Left colon (tissue), 2 donors: ENCODE measurements around the gene BANP. TPM values are rescaled to one million over a fixed set of nuclear protein-coding genes. Genes with fewer than 3 reads are reported as not detected.
"Not testable (repeated sequence)": the region's sequence is repeated elsewhere in the genome, so short reads cannot be mapped to it uniquely, and the experiment has no call there.

ENCODE experiments used
- ATAC-seq: fragments of 200-7000 bp; cut with Tn5 transposase; one replicate; pipeline ENCODE4 v1.9.1; 2020; ENCODE audit warnings: mild to moderate bottlenecking, moderate library complexity
- DNase-seq, 2 donors: peaks; one replicate each; pipeline ENCODE4 v3.0.0-alpha.2; 2020
- intact Hi-C, 2 donors: fragments of 100-400 bp; cut with DNase I in 1 of 2; cut with micrococcal nuclease in 1 of 2; formaldehyde crosslinking; loops; one replicate each; pipeline versions ENCODE4 v1.11.2 to v1.14.0; 2022; cut with DNase I, micrococcal nuclease
- total RNA-seq, 2 donors: library from RNA; stranded (reverse); fragmentation: NEBNext Ultra II Directional; extraction: Animal tissue kit (Norgen Biotek cat#: 25700); gene quantifications; one replicate each; pipeline ENCODE4 v1.2.1, GENCODE V29; 2021
- donor health status: DM: no; HTN: no; CAD: no.
- donor health status: DM: yes; HTN: yes; CAD: no.

The BANP gene
- total RNA-seq, 2 donors from 2014 or later = 19.5 to 20.2 TPM

GRCh38 chr16:88005181-88005581 lies 53.9 kb downstream of the BANP start:
- DNase-seq (no peak), ATAC-seq (no peak)
- intact Hi-C loops = no loop called here

GRCh38 chr16:88005968-88006367 lies 54.7 kb downstream of the BANP start:
- ATAC-seq (no peak), DNase-seq (no peak)
- intact Hi-C loops = no loop called here

GRCh38 chr16:88007321-88007731 lies 56.1 kb downstream of the BANP start:
- intact Hi-C loops = no loop called here
- ATAC-seq (no peak), DNase-seq (no peak)

- intact Hi-C loops = no loop called here
- no peak for DNase-seq
- ATAC-seq = no peak
Observed at GRCh38 chr16:88008840-88009239, 57.6 kb downstream of the BANP start.

GRCh38 chr16:88009563-88010342 lies 58.5 kb downstream of the BANP start:
- ATAC-seq (no peak), DNase-seq (no peak)
- intact Hi-C loops = no loop called here

- intact Hi-C loops = no loop called here
- ATAC-seq = no peak
- DNase-seq = no peak
Observed at GRCh38 chr16:88010343-88010967, 59.2 kb downstream of the BANP start.

- no peak for DNase-seq
- intact Hi-C loops = no loop called here
- no peak for ATAC-seq
Observed at GRCh38 chr16:88010968-88011483, 59.8 kb downstream of the BANP start.

- intact Hi-C loops = no loop called here
- DNase-seq (no peak), ATAC-seq (no peak)
Observed at GRCh38 chr16:88012360-88012759, 61.1 kb downstream of the BANP start.

GRCh38 chr16:88013091-88013609 lies 61.9 kb downstream of the BANP start:
- ATAC-seq (peak; percentile 87), DNase-seq (peak; percentile 87 to 91)
- intact Hi-C loops = no loop called here

- peak; percentile 84 for ATAC-seq
- DNase-seq = peak; percentile 78 to 89
- intact Hi-C loops = no loop called here
Observed at GRCh38 chr16:88013766-88014251, 62.6 kb downstream of the BANP start.

GRCh38 chr16:88014252-88014781 lies 63.1 kb downstream of the BANP start:
- DNase-seq (no peak), ATAC-seq (no peak)
- intact Hi-C loops = no loop called here

GRCh38 chr16:88014954-88015805 lies 63.9 kb downstream of the BANP start:
- ATAC-seq (no peak), DNase-seq (no peak)
- intact Hi-C loops = no loop called here

GRCh38 chr16:88015806-88016140 lies 64.5 kb downstream of the BANP start:
- no peak for DNase-seq
- intact Hi-C loops = no loop called here
- ATAC-seq = no peak

- DNase-seq, intact Hi-C loops, ATAC-seq: not testable (repeated sequence)
Observed at GRCh38 chr16:88016386-88016785, 65.2 kb downstream of the BANP start.

GRCh38 chr16:88016964-88017363 lies 65.7 kb downstream of the BANP start:
- ATAC-seq (no peak), DNase-seq (no peak)
- intact Hi-C loops = no loop called here

- ATAC-seq = no peak
- no peak for DNase-seq
- intact Hi-C loops = no loop called here
Observed at GRCh38 chr16:88017587-88018101, 66.4 kb downstream of the BANP start.

- intact Hi-C loops, ATAC-seq, DNase-seq: not testable (repeated sequence)
Observed at GRCh38 chr16:88018382-88018781, 67.1 kb downstream of the BANP start.

GRCh38 chr16:88019041-88019820 lies 68.0 kb downstream of the BANP start:
- ATAC-seq, DNase-seq, intact Hi-C loops: not testable (repeated sequence)
